ENCODE data around the gene OR4S2. TPM values are rescaled to one million over a fixed set of nuclear protein-coding genes. Genes with fewer than 3 reads are reported as not detected.

Gene OR4S2, protein sequence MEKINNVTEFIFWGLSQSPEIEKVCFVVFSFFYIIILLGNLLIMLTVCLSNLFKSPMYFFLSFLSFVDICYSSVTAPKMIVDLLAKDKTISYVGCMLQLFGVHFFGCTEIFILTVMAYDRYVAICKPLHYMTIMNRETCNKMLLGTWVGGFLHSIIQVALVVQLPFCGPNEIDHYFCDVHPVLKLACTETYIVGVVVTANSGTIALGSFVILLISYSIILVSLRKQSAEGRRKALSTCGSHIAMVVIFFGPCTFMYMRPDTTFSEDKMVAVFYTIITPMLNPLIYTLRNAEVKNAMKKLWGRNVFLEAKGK
- polyA plus RNA-seq (ENCODE audit: insufficient read length): not detected
- long read RNA-seq, donor 1: 0 reads
- long read RNA-seq, donor 2: 0 reads
- long read RNA-seq, donor 3: 0 reads
- long read RNA-seq, donor 4: 0 reads
- long read RNA-seq, donor 5: 0 reads
- long read RNA-seq, donor 6: 0 reads
- long read RNA-seq, donor 7: 0 reads
- long read RNA-seq, donor 8: 0 reads

DNA sequence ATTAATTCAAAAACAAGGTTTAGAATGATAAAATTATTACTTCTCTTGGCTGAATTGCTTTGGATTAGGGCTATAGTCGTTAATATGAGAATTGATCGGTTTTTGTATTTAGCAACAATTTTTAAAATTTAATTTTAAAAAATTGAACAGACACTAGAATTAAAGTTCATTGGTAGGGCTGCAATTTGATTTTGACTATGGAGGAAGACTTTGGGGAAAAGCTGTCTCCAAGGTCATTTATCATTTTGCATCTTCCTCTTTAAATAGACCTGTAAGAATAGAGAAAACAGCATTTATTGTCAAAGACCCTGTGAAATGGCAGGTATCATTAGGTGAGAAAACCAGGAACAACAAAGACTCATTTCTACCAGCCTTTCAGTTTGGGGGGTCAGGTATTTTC lies at the start of gene OR4S2:
Gene OR4S2, plus strand, starts transcription at position 301 of the 400 bp plus-strand sequence. CDS start 2,577 bp downstream, outside the sequence.
- DNase-seq: no peak

DNA sequence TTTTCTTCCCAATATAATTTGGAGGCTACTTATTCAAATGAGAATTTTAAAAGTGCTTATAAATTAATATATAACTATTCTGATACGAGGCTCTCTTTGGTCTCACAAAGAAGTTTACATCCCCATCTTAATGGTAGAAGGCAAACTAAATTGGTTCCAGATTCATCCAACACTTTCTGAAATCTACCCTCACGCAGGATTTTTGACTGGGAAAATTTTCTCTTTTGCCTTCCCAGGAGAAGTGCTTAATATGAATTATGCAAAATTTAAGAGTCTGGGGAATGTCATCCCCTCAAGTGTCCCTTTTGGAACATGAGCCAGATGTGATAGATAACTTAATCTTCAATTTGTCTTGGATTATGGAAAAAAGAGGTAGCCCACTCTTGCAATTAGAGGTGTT lies 40.6 kb upstream of the OR4S2 start, which contains the start of gene OR4C11:
Gene OR4C11, minus strand, starts transcription at position 101 of the 400 bp plus-strand sequence. CDS start 3,272 bp downstream, outside the sequence.
- no peak for DNase-seq

DNA sequence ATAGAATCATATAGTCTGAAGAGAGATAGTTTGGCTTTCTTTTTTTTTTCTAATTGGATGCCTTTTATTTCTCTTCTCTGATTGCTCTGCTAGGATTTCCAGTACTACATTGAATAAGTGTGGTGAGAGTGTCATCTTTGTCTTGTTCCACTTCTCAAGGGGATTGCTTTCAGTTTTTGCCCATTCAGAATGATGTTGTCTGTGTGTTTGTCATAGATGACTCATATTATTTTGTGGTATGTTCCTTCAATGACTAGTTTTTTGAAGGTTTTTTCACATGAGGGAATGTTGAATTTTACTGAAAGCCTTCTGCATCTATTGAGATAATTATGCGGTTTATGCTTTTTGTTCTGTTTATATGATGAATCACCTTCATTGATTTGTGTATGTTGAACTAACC lies 23.6 kb upstream of the OR4S2 start:
- no peak for DNase-seq

DNA sequence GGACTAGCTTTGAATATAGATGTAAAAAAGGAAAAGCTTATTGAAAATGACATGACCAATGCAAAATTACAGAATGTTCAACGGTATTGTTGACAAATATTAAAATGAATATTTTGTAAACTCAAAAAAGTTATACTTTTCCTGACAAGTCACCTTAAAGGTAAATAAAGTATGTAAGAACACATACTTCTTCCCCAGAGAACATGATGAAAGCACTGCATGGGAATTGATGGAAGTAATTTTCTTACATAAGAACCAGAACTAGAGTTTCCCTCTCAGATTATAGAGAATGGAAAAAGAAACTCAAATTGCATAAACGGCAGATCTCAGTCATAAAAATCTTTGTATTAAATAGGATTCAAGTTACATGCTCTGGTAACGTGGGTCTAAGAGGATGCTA lies 13.3 kb upstream of the OR4S2 start, which contains the start of gene OR4P4:
Gene OR4P4, plus strand, starts transcription at position 301 of the 400 bp plus-strand sequence.
- DNase-seq: no peak

DNA sequence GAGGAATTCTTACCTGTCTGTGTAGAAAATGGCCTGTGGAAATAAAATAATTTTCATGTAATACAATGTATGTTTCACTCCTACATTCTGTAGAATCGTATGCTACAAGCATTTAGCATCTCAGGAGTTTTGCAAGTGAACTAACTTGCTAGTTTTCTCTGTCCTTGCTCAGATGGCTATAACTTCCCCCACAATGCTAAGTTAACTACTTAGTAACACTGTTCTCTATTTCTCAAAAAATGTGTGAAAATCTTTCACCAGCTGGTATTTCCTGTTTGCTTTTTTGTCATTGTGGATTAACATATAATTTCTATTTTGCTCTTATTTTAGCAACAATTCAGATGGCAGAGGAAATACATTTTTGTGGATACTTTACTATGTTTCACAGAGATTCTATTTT lies 4.4 kb downstream of the OR4S2 start:
- no peak for DNase-seq

DNA sequence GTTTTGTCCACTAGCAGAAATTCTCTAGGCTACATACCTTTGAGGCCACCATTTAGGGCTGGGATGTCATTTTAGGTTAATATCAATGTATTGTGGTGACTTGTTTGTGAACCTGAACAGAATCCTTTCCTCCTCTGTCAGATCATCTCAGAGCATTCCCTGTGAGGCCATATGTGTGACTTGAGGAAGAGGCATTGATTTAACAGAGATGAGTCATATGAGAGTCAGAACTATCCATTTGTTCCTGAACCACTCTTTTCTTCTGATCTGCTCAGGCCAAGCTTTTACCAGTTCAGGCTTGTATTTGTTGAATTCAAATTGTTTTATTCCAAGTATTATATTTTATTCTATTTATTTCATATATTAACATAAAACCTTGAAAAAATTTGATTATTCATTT lies 7.0 kb downstream of the OR4S2 start:
- no peak for DNase-seq

DNA sequence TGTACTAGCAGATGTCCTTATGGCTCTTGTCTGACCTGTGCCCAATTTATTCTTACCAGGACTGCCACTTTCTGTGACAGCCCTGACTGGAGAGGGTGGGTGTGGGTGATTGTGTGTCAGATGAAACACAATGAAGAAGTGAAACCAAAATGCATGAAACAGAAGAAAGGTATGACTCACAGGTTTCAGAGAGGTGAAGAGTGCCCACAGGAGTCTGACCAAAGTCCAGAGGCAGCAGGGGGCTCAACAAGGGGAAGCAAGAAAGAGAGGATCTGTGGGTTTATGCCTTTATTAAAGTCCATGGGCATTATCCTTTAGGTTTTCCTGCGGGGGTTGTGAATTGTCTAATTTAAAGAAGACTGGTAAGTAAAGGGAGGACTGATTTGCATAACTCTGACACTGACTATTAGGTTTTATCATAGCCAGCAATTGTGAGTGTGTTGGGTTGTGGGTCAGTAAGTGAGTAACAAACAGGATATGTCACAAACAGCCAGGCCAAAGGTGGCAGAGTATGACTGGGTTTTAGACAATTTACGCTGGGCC lies 10.0 kb downstream of the OR4S2 start:
- DNase-seq: no peak

DNA sequence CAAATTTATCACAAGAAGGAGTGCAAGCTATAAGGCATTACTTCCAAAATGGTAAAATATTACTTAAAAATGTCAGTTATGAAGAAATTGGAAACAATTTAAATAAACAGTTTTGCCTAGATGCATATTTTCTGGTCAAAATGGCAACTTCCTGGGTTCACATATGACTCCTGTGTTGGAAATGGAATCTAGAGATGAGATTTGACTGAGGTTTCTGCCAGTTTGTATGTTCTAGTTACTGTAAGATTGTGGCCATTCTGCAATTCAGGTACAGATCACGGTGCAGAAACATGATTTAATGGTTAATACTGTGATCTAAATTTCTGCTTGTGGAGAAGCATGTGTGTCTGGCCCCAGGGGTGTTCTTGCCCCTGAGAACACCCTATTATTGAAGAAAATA lies 10.5 kb downstream of the OR4S2 start:
- no peak for DNase-seq

DNA sequence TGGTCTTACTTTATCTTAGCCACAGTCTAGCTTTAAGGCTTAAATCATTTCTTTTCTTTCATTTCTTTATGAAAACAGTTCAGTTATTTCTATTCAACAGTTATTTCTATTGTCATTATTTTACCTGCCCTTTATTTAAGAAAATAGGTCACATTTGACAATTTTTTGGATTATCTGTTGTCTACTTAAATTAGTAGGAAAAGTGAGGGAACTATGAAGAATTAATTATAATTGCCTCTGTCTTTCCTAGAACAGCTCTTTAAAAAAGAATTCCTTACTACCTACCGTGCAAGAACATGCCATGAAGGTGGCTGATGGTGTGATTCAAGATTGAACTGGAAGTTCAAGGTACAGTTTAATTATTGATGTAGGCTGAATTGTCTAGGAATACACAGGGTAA lies 13.8 kb downstream of the OR4S2 start, which contains the start of gene OR4C6:
Gene OR4C6, plus strand, starts transcription at position 301 of the 400 bp plus-strand sequence. CDS start 2,966 bp downstream, outside the sequence.
- no peak for DNase-seq

DNA sequence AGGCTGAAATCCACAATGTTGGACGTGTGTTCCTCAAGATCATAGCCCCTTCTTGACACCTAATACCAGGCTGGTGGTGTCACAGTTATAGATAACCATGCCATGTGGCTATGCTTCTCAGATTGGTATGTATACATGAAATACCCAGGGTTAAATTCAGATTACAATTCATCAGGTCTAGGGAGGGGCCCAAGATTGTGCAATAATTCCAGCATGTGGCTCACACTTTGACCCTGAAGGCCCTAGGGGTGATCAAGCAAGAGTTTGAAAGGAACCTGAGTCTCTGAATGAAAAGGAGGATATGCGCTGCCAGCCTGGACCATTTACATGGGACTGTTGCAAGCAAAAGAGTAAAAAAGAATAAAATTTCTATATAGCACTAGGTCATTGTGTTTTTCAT lies 21.2 kb downstream of the OR4S2 start:
- DNase-seq: no peak

DNA sequence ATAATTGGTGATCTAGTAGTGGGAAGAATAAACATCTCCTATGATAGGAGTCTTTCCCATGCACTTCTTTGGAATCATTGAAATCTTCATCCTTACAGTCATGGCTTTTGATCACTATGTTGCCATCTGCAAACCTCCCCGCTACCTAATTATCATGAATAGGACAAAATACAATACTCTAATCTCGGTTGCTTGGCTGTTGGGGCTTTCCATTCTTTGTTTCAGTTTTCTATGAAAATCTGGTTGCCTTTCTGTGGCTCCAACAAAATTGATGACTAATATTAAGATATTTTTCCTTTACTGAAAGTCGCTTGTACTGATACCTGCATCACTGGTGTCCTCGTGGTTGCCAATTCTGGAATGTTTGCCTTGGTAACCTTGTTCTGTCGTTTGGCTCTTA lies 25.7 kb downstream of the OR4S2 start:
- DNase-seq: no peak

DNA sequence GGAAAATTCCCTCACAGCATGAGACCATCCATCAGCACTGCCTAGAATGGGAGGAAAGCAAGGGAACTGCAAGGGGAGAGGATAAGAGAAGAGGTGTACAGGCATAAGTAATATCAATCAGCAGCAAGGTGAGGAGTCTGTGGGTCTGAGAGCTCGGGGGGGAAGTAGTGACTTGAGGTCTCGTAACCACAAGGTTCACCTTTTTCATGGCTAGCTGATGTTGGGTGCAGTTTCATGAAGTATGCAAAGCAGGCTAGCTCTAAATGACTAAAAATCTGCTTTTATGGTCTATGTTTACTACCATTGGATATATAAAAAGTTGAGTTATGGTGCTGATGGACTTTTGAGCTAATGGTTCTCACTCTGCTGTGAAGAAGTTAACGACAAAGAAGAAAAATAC lies 49.7 kb downstream of the OR4S2 start:
- no peak for DNase-seq

DNA sequence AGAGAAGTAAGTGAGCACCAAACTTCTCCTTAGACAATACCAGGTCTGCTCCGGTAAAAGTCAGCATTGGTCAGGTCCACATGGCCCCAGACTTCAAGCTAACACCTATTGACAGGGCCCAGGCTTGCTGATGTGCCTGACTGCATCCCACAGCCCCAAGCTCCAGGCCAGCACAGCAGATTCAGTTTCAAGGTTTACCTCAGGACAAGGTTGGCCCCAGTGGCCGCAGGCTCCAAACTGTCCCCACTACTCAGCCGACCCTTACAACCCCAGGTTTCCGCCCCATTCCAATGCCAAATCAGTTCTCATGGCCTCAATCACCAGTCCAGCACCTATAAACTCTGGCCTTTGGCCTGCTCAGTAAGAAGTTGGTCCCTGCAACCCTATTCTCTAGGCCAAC lies 53.3 kb downstream of the OR4S2 start:
- DNase-seq: no peak

Other genes starting within 250 kb of the OR4S2 start
- not detected for gene OR4C15, start 93.9 kb upstream of the OR4S2 start, polyA plus RNA-seq (ENCODE audit: insufficient read length)
- not detected for gene OR4C16, start 76.2 kb upstream of the OR4S2 start, polyA plus RNA-seq (ENCODE audit: insufficient read length)
- gene OR4C11, start 40.7 kb upstream of the OR4S2 start, polyA plus RNA-seq (ENCODE audit: insufficient read length): not detected
- 0.07 TPM for gene OR4P4, start 13.2 kb upstream of the OR4S2 start, polyA plus RNA-seq (ENCODE audit: insufficient read length)
- not detected for gene OR4C6, start 13.9 kb downstream of the OR4S2 start, polyA plus RNA-seq (ENCODE audit: insufficient read length)
- not detected for gene OR5D13, start 125.1 kb downstream of the OR4S2 start, polyA plus RNA-seq (ENCODE audit: insufficient read length)
- gene OR5D14, start 147.2 kb downstream of the OR4S2 start, polyA plus RNA-seq (ENCODE audit: insufficient read length): not detected
- not detected for gene OR5L1, start 163.0 kb downstream of the OR4S2 start, polyA plus RNA-seq (ENCODE audit: insufficient read length)
- gene OR5D18, start 171.3 kb downstream of the OR4S2 start, polyA plus RNA-seq (ENCODE audit: insufficient read length): not detected
- gene OR5L2, start 178.9 kb downstream of the OR4S2 start, polyA plus RNA-seq (ENCODE audit: insufficient read length): not detected
- not detected for gene OR5D16, start 190.4 kb downstream of the OR4S2 start, polyA plus RNA-seq (ENCODE audit: insufficient read length)
- gene TRIM51, start 235.0 kb downstream of the OR4S2 start, polyA plus RNA-seq (ENCODE audit: insufficient read length): not detected